ENCODE results near the gene TRANK1.

DNA sequence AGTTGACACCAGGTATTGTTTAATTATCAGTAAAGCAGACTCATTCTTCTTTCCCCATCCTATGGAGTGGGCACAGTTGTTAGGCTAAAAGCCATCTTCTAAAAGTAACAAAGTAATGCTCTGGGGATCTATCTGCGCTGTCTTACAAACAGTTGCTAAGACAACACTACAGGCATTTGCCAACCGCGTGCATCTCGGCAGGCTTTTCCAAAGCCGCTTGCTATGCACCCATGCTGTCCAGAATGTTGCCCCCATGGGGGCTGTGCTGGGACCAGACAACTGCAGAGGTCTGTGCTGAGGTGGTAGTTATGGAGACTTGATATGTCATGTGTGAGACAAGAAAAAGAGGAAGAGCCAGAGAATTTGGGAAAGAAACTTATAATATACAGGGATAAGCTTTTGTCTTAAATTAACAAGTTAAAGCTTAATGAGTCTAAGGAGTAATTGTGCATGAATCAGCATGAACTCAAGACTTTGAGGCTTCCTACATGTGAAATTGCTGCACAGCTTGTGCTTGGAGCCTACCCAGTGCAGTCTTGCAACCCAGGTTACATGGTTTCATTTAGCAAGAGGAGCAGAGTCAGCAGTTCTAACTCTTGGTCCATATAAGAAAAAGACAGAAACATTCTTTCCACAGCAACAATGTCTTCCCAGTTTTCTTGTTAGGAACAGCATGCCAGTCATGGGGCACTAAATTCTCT is 141.6 kb downstream of the TRANK1 start:
- TF ChIP-seq EZH2 (IDR thresholded peaks at IDR 0.05; ENCODE audit: low read depth, low read length, severe bottlenecking), result no peak
- no peak for TF ChIP-seq PHF8 (conservative IDR thresholded peaks at IDR 0.05; ENCODE audit: low read depth, low read length)
- TF ChIP-seq KDM1A (IDR thresholded peaks at IDR 0.05; ENCODE audit: borderline replicate concordance, low read length), result no peak
- TF ChIP-seq, protein P1, sequence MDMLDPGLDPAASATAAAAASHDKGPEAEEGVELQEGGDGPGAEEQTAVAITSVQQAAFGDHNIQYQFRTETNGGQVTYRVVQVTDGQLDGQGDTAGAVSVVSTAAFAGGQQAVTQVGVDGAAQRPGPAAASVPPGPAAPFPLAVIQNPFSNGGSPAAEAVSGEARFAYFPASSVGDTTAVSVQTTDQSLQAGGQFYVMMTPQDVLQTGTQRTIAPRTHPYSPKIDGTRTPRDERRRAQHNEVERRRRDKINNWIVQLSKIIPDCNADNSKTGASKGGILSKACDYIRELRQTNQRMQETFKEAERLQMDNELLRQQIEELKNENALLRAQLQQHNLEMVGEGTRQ (IDR thresholded peaks at IDR 0.05; ENCODE audit: low read length), result no peak
- TF ChIP-seq, protein P2, sequence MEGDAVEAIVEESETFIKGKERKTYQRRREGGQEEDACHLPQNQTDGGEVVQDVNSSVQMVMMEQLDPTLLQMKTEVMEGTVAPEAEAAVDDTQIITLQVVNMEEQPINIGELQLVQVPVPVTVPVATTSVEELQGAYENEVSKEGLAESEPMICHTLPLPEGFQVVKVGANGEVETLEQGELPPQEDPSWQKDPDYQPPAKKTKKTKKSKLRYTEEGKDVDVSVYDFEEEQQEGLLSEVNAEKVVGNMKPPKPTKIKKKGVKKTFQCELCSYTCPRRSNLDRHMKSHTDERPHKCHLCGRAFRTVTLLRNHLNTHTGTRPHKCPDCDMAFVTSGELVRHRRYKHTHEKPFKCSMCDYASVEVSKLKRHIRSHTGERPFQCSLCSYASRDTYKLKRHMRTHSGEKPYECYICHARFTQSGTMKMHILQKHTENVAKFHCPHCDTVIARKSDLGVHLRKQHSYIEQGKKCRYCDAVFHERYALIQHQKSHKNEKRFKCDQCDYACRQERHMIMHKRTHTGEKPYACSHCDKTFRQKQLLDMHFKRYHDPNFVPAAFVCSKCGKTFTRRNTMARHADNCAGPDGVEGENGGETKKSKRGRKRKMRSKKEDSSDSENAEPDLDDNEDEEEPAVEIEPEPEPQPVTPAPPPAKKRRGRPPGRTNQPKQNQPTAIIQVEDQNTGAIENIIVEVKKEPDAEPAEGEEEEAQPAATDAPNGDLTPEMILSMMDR (IDR thresholded peaks at IDR 0.05; ENCODE audit: control extremely low read depth in 1 of 3, insufficient read depth in 1 of 3, low read depth in 1 of 3, low read length in 3 of 3), result no peak
- TF ChIP-seq POLR2A (IDR thresholded peaks at IDR 0.05; ENCODE audit: control extremely low read depth in 1 of 2, low read depth in 2 of 2, low read length in 2 of 2), result no peak
- no peak for TF ChIP-seq POLR2AphosphoS5 (IDR thresholded peaks at IDR 0.05; ENCODE audit: low read depth, low read length)

Data from H1 (cell line).